Right lobe of liver (tissue), 6 donors: ENCODE measurements around the gene RPL27. TPM values are rescaled to one million over a fixed set of nuclear protein-coding genes. Genes with fewer than 3 reads are reported as not detected.

Experiments used
- ATAC-seq, 4 donors: fragments of 200-7000 bp; cut with Tn5 transposase; one replicate each; pipeline ENCODE4 v1.9.1; 2020; ENCODE audit warnings: mild to moderate bottlenecking in 4 of 4, moderate library complexity in 4 of 4
- DNase-seq, 3 donors: peaks; one replicate each; pipeline ENCODE4 v3.0.0-alpha.2; 2020
- H3K27ac ChIP-seq, 3 donors: fragments of 200-600 bp; one replicate each; pipeline ENCODE4 v1.8.0; 2022
- H3K27me3 ChIP-seq, 2 donors: fragments of 200-600 bp; one replicate each; pipeline ENCODE4 v1.8.0; 2022
- H3K36me3 ChIP-seq, 4 donors: fragments of 200-600 bp; sonication (generic) in 1 of 4; one replicate each; pipeline versions ENCODE4 v1.5.1 to v1.8.0; 2017 to 2022; ENCODE audit warnings: control low read depth in 1 of 4
- H3K4me1 ChIP-seq, 4 donors: fragments of 200-600 bp; sonication (generic) in 1 of 4; one replicate each; pipeline versions ENCODE4 v1.5.1 to v1.8.0; 2017 to 2022; ENCODE audit warnings: control low read depth in 1 of 4
- H3K4me3 ChIP-seq, 3 donors: fragments of 200-600 bp; one replicate each; pipeline ENCODE4 v1.8.0; 2022
- H3K9me3 ChIP-seq, 4 donors: fragments of 200-600 bp; sonication (generic) in 1 of 4; one replicate each; pipeline versions ENCODE4 v1.5.1 to v1.8.0; 2017 to 2022; ENCODE audit warnings: control low read depth in 1 of 4
- CTCF ChIP-seq, 4 donors: fragments of 200-600 bp in 3 of 4; fragments of 450-650 bp in 1 of 4; IDR thresholded peaks; one replicate each; pipeline versions ENCODE4 v1.5.1 to v1.8.0; 2016 to 2022; ENCODE audit warnings: antibody characterized with exemption in 4 of 4, mild to moderate bottlenecking in 2 of 4
- POLR2A ChIP-seq: fragments of 450-650 bp; IDR thresholded peaks from one replicate; pipeline ENCODE4 v1.6.1; 2017; ENCODE audit warnings: antibody characterized with exemption, mild to moderate bottlenecking
- WGBS: methylation state at CpG from one replicate; pipeline ENCODE4 v1.1.6; 2018; ENCODE audit warnings: low coverage, low lambda C conversion rate; ENCODE audit not compliant: insufficient coverage; ENCODE audit errors: missing lambda C conversion rate; 5-methylcytosine and 5-hydroxymethylcytosine counted together
- intact Hi-C, 2 donors: fragments of 100-400 bp; cut with DNase I; formaldehyde crosslinking; loops; one replicate each; pipeline versions ENCODE4 v1.11.2 to v1.14.1; 2022
- total RNA-seq, 6 experiments: library from RNA; depleted of rRNA in 2 of 6; stranded (reverse); fragments of >200 nt in 2 of 6; fragmentation: NEBNext Ultra II Directional in 3 of 6; extraction: Animal tissue kit (Norgen Biotek cat#: 25700) in 3 of 6; gene quantifications; one replicate each; pipeline versions ENCODE4 v1.1.0 to v1.2.4, GENCODE V29; 2016 to 2023
- donor health status: DM: no; HTN: yes; CAD: no.
- donor health status: DM: no; HTN: no; CAD: no.
- donor health status: DM: no; HTN: no; CAD: no.
- donor health status: DM: no; HTN: yes; CAD: no.
- donor health status: DM: no; HTN: yes; CAD: no.

RPL27 gene
- total RNA-seq, 6 experiments from 2014 or later, result 229 to 528 (median 316) TPM

- no peak for ATAC-seq
- no peaks in the 10 kb centered on the region for H3K27me3 ChIP-seq
- no peaks in the 10 kb centered on the region for H3K9me3 ChIP-seq
- H3K4me1 ChIP-seq, result peaks cover 0 to 17% (median 3%) of the 10 kb centered on the region in 4 donors
- intact Hi-C loops, result loop anchor here in 1 of 2 donors (10.0 kb wide), 1 partner anchor 120 kb away; no protein-coding TSS in a partner anchor
- no peak for DNase-seq
- TF ChIP-seq CTCF (IDR thresholded peaks at IDR 0.05) (no peak), POLR2A (no peak)
- peak overlapping the region in 1 of 3 donors; percentile 59 for H3K4me3 ChIP-seq
- no peaks in the 10 kb centered on the region for H3K36me3 ChIP-seq
- H3K27ac ChIP-seq, result no peak overlapping the region
- WGBS, result 25% methylated on average over 11 of the region's 27 CpGs
These were observed 27.1 kb downstream of the RPL27 start for GRCh38 chr17:43025290-43025657.

GRCh38 chr17:43025766-43026537, 27.7 kb downstream of the RPL27 start:
- intact Hi-C loops, result loop anchor here in 1 of 2 donors (10.0 kb wide), 1 partner anchor 119 kb away; no protein-coding TSS in a partner anchor
- no peaks in the 10 kb centered on the region for H3K36me3 ChIP-seq
- no peak overlapping the region for H3K27ac ChIP-seq
- H3K27me3 ChIP-seq, result no peaks in the 10 kb centered on the region
- H3K4me1 ChIP-seq, result peaks cover 0 to 17% (median 3%) of the 10 kb centered on the region in 4 donors
- DNase-seq (no peak), ATAC-seq (no peak)
- no peak overlapping the region for H3K4me3 ChIP-seq
- TF ChIP-seq CTCF (IDR thresholded peaks at IDR 0.05) (no peak), POLR2A (no peak)
- H3K9me3 ChIP-seq, result no peaks in the 10 kb centered on the region
- 67% methylated on average over 11 of the region's 16 CpGs for WGBS

- ATAC-seq, result no peak
- Histone ChIP-seq H3K9me3 (no peaks in the 10 kb centered on the region), H3K4me3 (no peak overlapping the region), H3K27ac (no peak overlapping the region), H3K4me1 (peaks cover 0 to 17% (median 3%) of the 10 kb centered on the region in 4 donors), H3K27me3 (no peaks in the 10 kb centered on the region), H3K36me3 (no peaks in the 10 kb centered on the region)
- no peak for TF ChIP-seq POLR2A
- no peak for TF ChIP-seq CTCF (IDR thresholded peaks at IDR 0.05)
- intact Hi-C loops, result loop anchor here in 1 of 2 donors (10.0 kb wide), 1 partner anchor 118 kb away; no protein-coding TSS in a partner anchor
- 90% methylated on average over 4 of the region's 5 CpGs for WGBS
- DNase-seq, result no peak
These were observed 28.4 kb downstream of the RPL27 start for GRCh38 chr17:43026595-43026994.

- H3K27me3 ChIP-seq, result no peaks in the 10 kb centered on the region
These were observed 29.1 kb downstream of the RPL27 start for GRCh38 chr17:43027091-43028032.

More at GRCh38 chr17:43027091-43028032, 29.1 kb downstream of the RPL27 start:
- intact Hi-C loops, result loop anchor here in 1 of 2 donors (10.0 kb wide), 1 partner anchor 117 kb away; no protein-coding TSS in a partner anchor
- H3K9me3 ChIP-seq, result no peaks in the 10 kb centered on the region
- DNase-seq, result no peak
- 73% methylated on average over 6 of the region's 9 CpGs for WGBS
- no peak overlapping the region for H3K27ac ChIP-seq
- H3K36me3 ChIP-seq, result no peaks in the 10 kb centered on the region
- H3K4me3 ChIP-seq, result no peak overlapping the region
- H3K4me1 ChIP-seq, result peaks cover 0 to 17% (median 3%) of the 10 kb centered on the region in 4 donors
- TF ChIP-seq CTCF (IDR thresholded peaks at IDR 0.05) (no peak), POLR2A (no peak)
- no peak for ATAC-seq
